Fibroblast of pulmonary artery (primary cell): Measurements from ENCODE around the gene SEMA3D.

Experiments used
- DNase-seq: peaks from one replicate; pipeline ENCODE4 v3.0.0-alpha.2; 2010; ENCODE audit warnings: low read depth
- H3K4me3 ChIP-seq: replicated peaks from 2 replicates; pipeline ENCODE4 v1.5.1; 2011; ENCODE audit warnings: low read depth, mild to moderate bottlenecking, control low read depth, low read length, moderate library complexity
- TF ChIP-seq, protein P1 (sequence below): IDR thresholded peaks from 2 replicates; pipeline ENCODE4 v1.5.1; 2011; ENCODE audit warnings: mild to moderate bottlenecking, control low read depth, low read length, inconsistent platforms; ENCODE audit errors: missing control alignments

SEMA3D gene

DNA sequence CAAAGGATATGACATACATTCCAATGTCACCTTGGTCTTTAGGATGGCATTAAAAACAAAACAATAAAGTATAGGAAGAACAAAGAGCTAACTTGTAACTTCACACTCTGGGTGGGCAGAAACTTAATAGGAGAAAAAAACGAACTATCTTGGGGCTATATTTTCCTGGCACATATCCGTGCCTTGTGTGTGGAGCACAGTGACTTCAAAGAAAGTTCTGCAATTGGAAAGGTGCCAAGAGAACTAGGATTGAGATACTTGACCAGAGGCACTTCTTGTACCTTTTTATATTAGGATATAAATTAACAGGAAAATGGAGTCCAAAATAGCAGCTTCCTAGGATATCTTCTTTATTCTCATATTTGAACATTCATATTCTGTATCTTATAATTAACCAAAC is 148.4 kb downstream of the SEMA3D start:
- TF ChIP-seq, protein P1, sequence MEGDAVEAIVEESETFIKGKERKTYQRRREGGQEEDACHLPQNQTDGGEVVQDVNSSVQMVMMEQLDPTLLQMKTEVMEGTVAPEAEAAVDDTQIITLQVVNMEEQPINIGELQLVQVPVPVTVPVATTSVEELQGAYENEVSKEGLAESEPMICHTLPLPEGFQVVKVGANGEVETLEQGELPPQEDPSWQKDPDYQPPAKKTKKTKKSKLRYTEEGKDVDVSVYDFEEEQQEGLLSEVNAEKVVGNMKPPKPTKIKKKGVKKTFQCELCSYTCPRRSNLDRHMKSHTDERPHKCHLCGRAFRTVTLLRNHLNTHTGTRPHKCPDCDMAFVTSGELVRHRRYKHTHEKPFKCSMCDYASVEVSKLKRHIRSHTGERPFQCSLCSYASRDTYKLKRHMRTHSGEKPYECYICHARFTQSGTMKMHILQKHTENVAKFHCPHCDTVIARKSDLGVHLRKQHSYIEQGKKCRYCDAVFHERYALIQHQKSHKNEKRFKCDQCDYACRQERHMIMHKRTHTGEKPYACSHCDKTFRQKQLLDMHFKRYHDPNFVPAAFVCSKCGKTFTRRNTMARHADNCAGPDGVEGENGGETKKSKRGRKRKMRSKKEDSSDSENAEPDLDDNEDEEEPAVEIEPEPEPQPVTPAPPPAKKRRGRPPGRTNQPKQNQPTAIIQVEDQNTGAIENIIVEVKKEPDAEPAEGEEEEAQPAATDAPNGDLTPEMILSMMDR = no peak
- no peak for DNase-seq
- H3K4me3 ChIP-seq = no peak overlapping the region

DNA sequence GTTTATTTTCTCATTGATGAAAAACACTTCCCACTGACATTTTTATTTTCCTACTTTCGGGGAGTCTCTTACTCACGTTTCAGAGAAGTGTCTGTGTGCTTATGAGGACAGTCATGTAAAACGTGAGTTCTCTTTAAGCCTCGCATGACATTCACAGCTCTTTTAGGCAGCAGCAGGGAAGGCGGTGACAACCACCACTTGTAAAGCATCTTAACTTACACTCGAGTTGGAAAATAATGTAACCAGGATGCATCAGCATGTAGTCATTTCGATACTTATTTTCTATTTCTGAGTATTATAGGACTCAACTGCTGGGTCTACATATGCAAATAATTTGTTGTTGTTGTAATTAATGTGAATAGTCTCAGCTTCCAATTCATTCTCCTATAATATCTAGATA is 153.6 kb downstream of the SEMA3D start:
- DNase-seq = no peak
- H3K4me3 ChIP-seq = no peak overlapping the region
- TF ChIP-seq, protein P1 = no peak

DNA sequence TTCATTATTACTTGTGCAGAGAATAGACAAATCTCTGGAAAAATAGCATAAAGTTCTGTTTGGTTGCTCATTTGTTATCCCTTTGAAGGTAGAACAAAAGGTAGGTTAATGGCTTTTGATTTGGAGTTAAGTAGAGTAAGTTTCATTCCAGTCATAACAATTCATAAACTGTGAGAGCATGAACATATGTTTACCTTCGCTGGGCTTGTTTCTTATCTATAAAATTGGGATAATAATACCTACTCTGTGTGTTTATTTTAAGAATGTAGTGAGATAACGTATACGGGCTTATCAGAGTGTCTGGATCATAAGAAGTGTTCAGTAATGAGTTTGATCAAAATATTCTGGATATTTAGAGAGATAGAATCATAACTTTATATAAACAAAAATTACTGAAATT is 155.4 kb downstream of the SEMA3D start:
- no peak for DNase-seq
- TF ChIP-seq, protein P1 = no peak
- H3K4me3 ChIP-seq = no peak overlapping the region

DNA sequence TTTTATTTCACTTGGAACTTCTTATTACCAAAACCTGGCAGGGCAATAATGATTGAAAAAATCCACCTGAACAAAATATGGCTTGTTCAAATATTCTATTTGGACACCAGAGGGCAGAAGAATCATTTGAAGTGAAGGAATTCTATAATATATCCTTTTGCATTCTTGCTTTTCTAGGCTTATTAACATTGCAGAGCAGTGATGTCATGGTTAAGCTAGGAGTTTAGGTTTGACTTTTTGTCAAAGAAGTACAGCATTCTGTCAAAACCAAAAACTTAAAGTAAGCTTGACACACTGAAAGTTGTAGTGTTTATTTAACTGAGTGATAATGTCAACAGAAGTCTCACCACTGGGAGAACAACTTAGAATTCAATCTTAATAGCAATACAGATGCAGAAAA is 156.0 kb downstream of the SEMA3D start:
- no peak overlapping the region for H3K4me3 ChIP-seq
- DNase-seq = peak; percentile 76
- TF ChIP-seq, protein P1 = peak; percentile 48

DNA sequence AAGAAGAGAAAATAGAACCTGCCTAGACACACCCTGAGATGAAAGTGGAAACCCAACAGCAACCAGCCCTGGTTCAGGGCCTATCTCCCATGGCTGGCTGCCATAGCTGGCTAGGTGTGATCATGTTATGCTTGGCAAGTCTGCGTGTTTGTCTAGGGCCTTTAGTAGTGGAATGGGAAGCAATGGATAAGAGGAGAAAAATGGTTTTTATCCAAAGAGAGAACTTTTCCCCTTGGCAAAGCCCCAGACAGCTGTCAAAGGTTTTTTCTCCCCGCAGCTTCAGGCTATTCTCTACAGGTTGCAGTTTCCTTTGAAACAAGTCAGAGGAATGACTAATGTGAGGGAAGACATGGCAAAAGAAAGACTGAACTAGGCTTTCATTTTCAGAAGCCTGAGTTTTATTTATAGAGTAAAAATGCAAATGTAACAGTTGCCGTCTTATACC is 161.5 kb downstream of the SEMA3D start:
- no peak overlapping the region for H3K4me3 ChIP-seq
- peak; percentile 34 for DNase-seq
- TF ChIP-seq, protein P1 = no peak

DNA sequence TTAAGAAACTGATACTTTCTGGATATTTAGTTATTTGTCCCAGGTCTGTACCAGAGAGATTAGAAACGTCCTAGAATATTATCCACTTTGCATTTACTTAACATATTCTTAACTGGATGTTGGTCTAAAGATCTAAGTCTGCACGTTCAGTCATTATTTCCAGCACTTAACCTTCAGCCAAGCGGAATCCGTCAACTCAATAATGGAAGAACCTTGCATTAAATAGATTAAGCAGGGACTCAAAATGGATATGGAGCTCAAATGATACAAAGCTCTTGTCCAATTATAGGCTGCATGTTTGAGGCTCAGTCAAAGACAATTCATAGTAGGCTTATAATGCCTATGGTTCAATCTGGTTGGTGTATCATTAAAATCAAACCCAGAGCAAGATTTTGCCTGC is 162.9 kb downstream of the SEMA3D start:
- TF ChIP-seq, protein P1 = no peak
- DNase-seq = no peak
- no peak overlapping the region for H3K4me3 ChIP-seq

DNA sequence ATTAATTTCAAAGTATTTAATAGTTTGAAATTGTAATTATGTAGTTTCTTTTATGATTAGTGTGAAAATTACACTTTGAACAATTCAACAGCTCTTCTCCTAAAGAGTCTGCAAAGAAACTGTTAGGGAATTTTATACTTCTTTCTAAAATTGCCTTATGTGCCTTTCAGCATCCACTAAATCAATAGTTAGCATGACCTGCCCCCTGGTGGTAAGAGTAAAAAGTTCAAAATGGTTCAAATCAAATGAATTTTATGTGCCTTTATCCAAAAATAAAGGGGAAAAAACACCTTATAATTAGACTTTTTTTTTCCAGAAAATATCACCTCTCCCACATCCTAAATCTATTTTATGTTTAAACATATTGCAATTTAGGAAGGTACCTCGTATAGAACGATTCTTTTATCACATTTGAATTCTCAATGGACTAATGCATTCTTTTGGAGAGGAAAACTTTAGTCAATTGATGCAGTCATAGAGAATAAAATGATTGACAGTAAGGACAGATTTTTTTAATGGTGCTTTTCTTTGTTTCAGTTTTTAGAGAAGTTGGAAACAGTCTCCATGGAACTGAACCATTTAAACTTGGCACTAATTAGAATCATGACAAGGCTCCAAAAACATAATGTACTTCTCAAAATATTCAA is 163.7 kb downstream of the SEMA3D start:
- TF ChIP-seq, protein P1 = peak; percentile 49
- no peak overlapping the region for H3K4me3 ChIP-seq
- DNase-seq = peak; percentile 70
